ENCODE measurements around the gene MICALL1.

Gene MICALL1

DNA sequence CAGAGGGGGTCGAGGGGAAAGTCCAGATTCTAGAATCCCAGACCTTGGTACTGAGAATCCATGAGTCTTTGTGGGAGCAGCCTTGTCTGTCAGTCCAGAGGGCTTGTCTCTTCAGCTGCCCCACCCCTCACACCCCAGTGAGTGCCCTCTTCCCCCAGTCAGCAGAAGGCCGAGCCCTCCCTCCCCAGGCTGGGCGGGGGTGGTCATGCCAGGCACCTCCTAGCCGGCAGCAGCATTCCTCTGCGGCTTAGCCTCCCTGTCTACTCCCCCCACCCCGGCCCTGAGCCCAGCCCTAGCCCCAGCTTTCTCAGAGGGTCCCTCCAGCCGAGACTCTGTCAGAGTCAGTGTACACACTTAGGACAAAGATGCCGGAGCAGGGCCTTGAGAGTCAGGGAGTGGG lies 73.7 kb downstream of the MICALL1 start:
- no peak overlapping the region for H3K27ac ChIP-seq
- DNase-seq (ENCODE audit: low read depth, low spot score), result no peak

DNA sequence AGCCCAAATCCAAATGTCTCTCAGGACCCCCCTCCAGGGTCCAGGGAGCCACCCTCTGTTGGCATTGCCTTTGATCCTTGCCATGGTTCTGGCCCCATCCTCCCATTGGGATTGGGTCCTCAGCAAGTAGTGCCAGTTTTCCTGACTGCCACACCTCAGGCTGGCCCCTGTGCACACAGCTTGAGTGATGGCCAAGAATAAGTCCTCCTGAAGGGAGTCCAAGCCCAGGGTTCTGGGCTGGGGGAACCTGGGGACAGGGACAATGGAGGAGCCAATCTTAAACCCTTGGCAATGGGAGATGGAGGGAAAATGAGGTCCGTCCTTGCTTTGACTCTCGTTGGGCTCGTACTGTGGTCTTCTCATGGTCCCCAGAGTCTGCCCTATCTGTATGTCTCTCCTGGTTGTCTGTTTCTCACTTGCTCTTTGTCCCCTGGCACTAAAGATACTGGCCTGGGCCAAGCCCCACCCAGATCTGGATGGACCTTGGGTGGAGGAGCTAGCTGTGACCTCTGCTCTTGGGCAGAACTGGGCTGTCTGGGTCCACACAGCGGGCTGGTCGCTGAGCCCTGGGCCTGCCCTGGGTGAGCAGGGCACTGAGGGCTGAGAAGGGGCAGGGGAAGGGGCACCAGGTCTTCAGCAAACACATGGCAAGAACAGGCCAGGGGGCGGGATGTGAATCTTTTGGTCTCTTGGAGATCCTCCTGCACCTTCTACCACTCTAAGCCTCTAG lies 75.3 kb downstream of the MICALL1 start:
- H3K27ac ChIP-seq, result no peak overlapping the region
- no peak for DNase-seq (ENCODE audit: low read depth, low spot score)

DNA sequence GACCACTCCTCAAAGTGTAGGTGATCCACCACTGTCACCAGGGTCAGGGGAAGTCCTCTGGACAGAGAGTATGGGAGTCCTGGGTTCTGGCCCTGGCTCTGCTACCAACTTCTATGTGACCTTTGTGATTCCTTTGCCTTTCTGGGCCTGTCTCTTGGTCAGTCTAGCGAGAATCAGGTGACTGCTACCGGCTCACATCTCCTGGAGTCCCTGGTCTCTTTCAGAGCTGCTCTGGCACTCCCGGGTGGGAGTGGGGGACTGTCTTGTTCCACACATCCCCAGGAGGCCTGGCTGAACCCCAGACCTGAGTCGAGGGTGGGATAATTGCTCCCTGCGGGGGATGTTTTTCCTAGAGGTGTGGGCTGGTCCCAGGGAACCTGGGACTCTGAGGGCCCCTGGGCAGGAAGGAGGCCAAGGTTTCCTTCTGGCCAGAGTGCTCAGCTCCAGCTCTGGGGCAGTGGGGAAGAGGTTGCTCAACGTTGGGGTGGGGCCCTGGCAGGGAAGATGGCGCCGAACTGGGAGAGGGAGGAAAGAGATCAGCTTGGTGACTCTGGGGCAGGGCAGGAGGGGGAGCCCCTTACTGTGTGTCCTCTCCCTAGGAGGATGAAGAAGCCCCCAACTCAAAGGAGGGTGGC lies 76.2 kb downstream of the MICALL1 start:
- H3K27ac ChIP-seq, result no peak overlapping the region

GRCh38 chr22:37982938-37983859 lies 77.1 kb downstream of the MICALL1 start:
- H3K27ac ChIP-seq, result no peak overlapping the region
- DNase-seq (ENCODE audit: low read depth, low spot score), result no peak

More for the DNA sequence above, 76.2 kb downstream of the MICALL1 start:
- DNase-seq (ENCODE audit: low read depth, low spot score), result no peak

- DNase-seq (ENCODE audit: low read depth, low spot score), result no peak
- H3K27ac ChIP-seq, result no peak within 1 kb of the TSS
Measured at GRCh38 chr22:37983860-37984791, 78.0 kb downstream of the MICALL1 start, which contains the start of gene SOX10. SOX10 (minus strand) TSS chr22:37984555; CDS start chr22:37983784, 771 bp downstream.

- H3K27ac ChIP-seq, result no peak overlapping the region
- no peak for DNase-seq (ENCODE audit: low read depth, low spot score)
Measured at GRCh38 chr22:37985050-37985585, 79.0 kb downstream of the MICALL1 start.

DNA sequence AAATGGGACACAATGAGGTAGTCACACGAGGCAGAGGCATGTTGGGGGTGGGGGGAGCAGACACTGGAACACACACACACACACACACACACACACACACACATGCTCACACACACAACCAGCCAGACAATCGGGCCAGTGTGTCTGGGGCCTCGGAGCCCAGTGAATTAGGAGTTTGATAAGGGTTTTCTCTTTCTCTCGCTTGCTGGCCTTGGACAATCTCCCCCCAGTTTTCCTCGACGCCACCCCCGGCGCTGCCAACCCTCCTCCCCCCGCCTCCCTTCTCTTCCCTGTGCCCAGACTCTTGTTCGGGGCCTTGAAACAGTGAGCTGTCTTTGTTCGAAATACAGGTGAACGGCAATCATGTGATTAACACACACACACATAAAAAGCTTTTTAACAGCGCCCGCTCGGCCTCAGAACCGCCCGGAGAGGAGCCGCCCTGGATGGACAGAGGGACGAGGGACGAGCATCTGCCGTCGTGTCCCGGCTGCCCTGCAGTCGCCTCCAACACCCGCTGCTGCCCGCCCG lies 79.7 kb downstream of the MICALL1 start:
- no peak overlapping the region for H3K27ac ChIP-seq
- DNase-seq (ENCODE audit: low read depth, low spot score), result no peak

GRCh38 chr22:37986371-37986770 lies 80.3 kb downstream of the MICALL1 start:
- no peak overlapping the region for H3K27ac ChIP-seq
- DNase-seq (ENCODE audit: low read depth, low spot score), result no peak

- DNase-seq (ENCODE audit: low read depth, low spot score), result no peak
Measured at GRCh38 chr22:37989146-37990045, 83.3 kb downstream of the MICALL1 start.

GRCh38 chr22:37990301-37990700 lies 84.2 kb downstream of the MICALL1 start:
- no peak for DNase-seq (ENCODE audit: low read depth, low spot score)
- H3K27ac ChIP-seq, result no peak overlapping the region

More at GRCh38 chr22:37989146-37990045, 83.3 kb downstream of the MICALL1 start:
- H3K27ac ChIP-seq, result no peak overlapping the region

DNA sequence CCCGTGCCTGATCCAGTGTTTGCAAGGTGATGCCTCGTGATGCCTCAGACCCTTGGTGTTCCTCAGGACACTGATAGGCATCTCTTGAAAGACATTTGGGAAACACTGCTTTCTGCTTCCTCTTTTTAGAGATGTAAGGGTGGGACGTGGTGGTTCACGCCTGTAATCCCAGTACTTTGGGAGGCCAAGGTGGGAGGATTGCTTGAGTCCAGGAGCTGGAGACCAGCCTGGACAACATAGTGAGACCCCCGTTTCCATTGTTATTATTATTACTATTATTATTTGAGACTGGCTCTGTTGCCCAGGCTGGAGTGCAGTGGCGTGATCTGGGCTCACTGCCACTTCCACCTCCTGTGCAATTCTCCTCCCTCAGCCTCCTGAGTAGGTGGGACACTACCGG lies 84.8 kb downstream of the MICALL1 start:
- DNase-seq (ENCODE audit: low read depth, low spot score), result no peak
- H3K27ac ChIP-seq, result no peak overlapping the region

GRCh38 chr22:37991731-37992442 lies 85.8 kb downstream of the MICALL1 start:
- no peak overlapping the region for H3K27ac ChIP-seq
- DNase-seq (ENCODE audit: low read depth, low spot score), result no peak

All from epithelial cell of prostate (primary cell).